ENCODE data around the gene SLC22A3.

- TF ChIP-seq MXD4 (CRISPR knock-in tag; IDR thresholded peaks at IDR 0.05; ENCODE audit: borderline replicate concordance) (no peak), ELF4 (CRISPR knock-in tag; IDR thresholded peaks at IDR 0.05; ENCODE audit: low read depth) (no peak), CTCF (IDR thresholded peaks at IDR 0.05) (no peak), ZNF121 (CRISPR knock-in tag; IDR thresholded peaks at IDR 0.05) (no peak), MYBL2 (CRISPR knock-in tag; IDR thresholded peaks at IDR 0.05) (no peak), ZSCAN18 (CRISPR knock-in tag; IDR thresholded peaks at IDR 0.05) (no peak), ERG (CRISPR knock-in tag; IDR thresholded peaks at IDR 0.05) (no peak), E2F1 (CRISPR knock-in tag; IDR thresholded peaks at IDR 0.05) (no peak)
These were observed 46.8 kb upstream of the SLC22A3 start for GRCh38 chr6:160301339-160301738.

All from WTC11 (cell line).